AG04450 (cell line): ENCODE measurements around the gene PARD3. TPM values are rescaled to one million over a fixed set of nuclear protein-coding genes. Genes with fewer than 3 reads are reported as not detected.

Source experiments
- CTCF ChIA-PET: fragments of 300-600, 350-600 bp; formaldehyde crosslinking; extraction: SDS; loops from one replicate; lab custom pipeline; 2022; ENCODE audit warnings: antibody characterized with exemption, inconsistent platforms; lab: Charles Lee
- POLR2A ChIA-PET: fragments of 350-600 bp; formaldehyde crosslinking; extraction: SDS; loops from one replicate; lab custom pipeline; 2021; ENCODE audit warnings: antibody characterized with exemption, inconsistent platforms; lab: Yijun Ruan, JAX
- DNase-seq: peaks from one replicate; pipeline ENCODE4 v3.0.0-alpha.2; 2011; ENCODE audit warnings: low read depth, low spot score
- H3K27ac ChIP-seq: one replicate; pipeline ENCODE4 v1.5.1; 2012; ENCODE audit warnings: low read depth, low read length, control low read depth
- H3K27me3 ChIP-seq: one replicate; pipeline ENCODE4 v1.6.0; 2012; ENCODE audit warnings: low read length; ENCODE audit not compliant: control insufficient read depth, insufficient read depth
- H3K4me3 ChIP-seq: 2 replicates; pipeline ENCODE4 v1.5.1; 2011; ENCODE audit warnings: mild to moderate bottlenecking, low read depth, low read length, control low read depth
- H3K9me3 ChIP-seq: 2 replicates; pipeline ENCODE4 v1.5.1; 2012; ENCODE audit warnings: low read length; ENCODE audit not compliant: control insufficient read depth, insufficient read depth
- CTCF ChIP-seq: IDR thresholded peaks from 2 replicates; pipeline ENCODE4 v1.5.1; 2011; ENCODE audit warnings: low read depth, low read length, control low read depth, inconsistent platforms
- polyA plus RNA-seq: library from polyadenylated mRNA; depleted of rRNA; stranded (reverse); fragments of >200 nt; gene quantifications from 2 replicates; pipeline ENCODE4 v1.2.3, GENCODE V29; 2011

PARD3 gene
- polyA plus RNA-seq, 1 experiment = 43.1 TPM

GRCh38 chr10:34203966-34204630 is 611.0 kb downstream of the PARD3 start:
- TF ChIP-seq CTCF = no peak
- H3K9me3 ChIP-seq = no peaks in the 10 kb centered on the region
- POLR2A ChIA-PET = no interaction called here
- no peaks in the 10 kb centered on the region for H3K27me3 ChIP-seq
- H3K4me3 ChIP-seq = no peak overlapping the region
- no peak overlapping the region for H3K27ac ChIP-seq
- CTCF ChIA-PET = no interaction called here
- no peak for DNase-seq

GRCh38 chr10:34200355-34200901 is 614.7 kb downstream of the PARD3 start:
- Histone ChIP-seq H3K9me3 (no peaks in the 10 kb centered on the region), H3K4me3 (no peak overlapping the region), H3K27me3 (no peaks in the 10 kb centered on the region), H3K27ac (no peak overlapping the region)
- no peak for DNase-seq
- CTCF ChIA-PET = no interaction called here
- TF ChIP-seq CTCF = no peak
- POLR2A ChIA-PET = interaction anchor here (0.6 kb wide), 1 partner anchor 753 kb away, joined by 3 read pairs; no protein-coding TSS in a partner anchor

DNA sequence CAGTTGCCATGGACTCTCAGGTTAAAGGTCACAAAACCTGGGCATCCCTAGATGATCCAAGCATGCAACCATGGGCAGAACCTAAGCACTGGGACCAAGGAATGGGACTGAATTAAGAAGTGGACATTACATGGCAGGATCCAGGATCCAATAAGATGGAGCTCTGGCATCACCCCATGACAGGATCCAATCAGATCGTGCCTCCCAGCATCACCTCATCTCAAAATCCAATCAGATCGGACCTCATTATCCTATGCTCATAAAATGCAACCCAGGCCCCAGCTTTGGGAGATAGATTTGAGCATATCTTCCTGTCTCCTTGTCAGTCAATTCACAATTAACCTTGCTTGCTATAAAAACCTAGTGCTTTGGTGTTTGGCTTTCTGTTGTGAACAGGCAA is 616.1 kb downstream of the PARD3 start:
- no peak for DNase-seq
- CTCF ChIA-PET = no interaction called here
- POLR2A ChIA-PET = no interaction called here
- H3K27me3 ChIP-seq = no peaks in the 10 kb centered on the region
- no peak overlapping the region for H3K27ac ChIP-seq
- TF ChIP-seq CTCF = no peak
- H3K9me3 ChIP-seq = no peaks in the 10 kb centered on the region
- no peak overlapping the region for H3K4me3 ChIP-seq

- no peak for TF ChIP-seq CTCF
- no peak overlapping the region for H3K27ac ChIP-seq
- ChIA-PET CTCF (interaction anchor here (1.0 to 1.1 kb wide), 2 partner anchors 90 to 866 kb away, joined by 3 read pairs; no protein-coding TSS in a partner anchor), POLR2A (no interaction called here)
- no peak overlapping the region for H3K4me3 ChIP-seq
- no peaks in the 10 kb centered on the region for H3K27me3 ChIP-seq
- DNase-seq = no peak
- no peaks in the 10 kb centered on the region for H3K9me3 ChIP-seq
Measured at GRCh38 chr10:34196058-34196433, 619.0 kb downstream of the PARD3 start.

- POLR2A ChIA-PET = no interaction called here
- TF ChIP-seq CTCF = no peak
- DNase-seq = no peak
- H3K9me3 ChIP-seq = no peaks in the 10 kb centered on the region
- H3K27ac ChIP-seq = no peak overlapping the region
- CTCF ChIA-PET = interaction anchor here (1.0 to 1.1 kb wide), 2 partner anchors 90 to 865 kb away, joined by 3 read pairs; no protein-coding TSS in a partner anchor
- no peak overlapping the region for H3K4me3 ChIP-seq
- no peaks in the 10 kb centered on the region for H3K27me3 ChIP-seq
Measured at GRCh38 chr10:34195364-34196057, 619.6 kb downstream of the PARD3 start.
